HCT116 (cell line): ENCODE results near the gene SH3BP5L. TPM values are rescaled to one million over a fixed set of nuclear protein-coding genes. Genes with fewer than 3 reads are reported as not detected.

ENCODE experiments used
- ATAC-seq: fragments of 200-7000 bp; cut with Tn5 transposase; 2 replicates; pipeline ENCODE4 v1.9.1; 2020; ENCODE audit warnings: mild to moderate bottlenecking, moderate library complexity
- BruUV-seq: library from RNA; stranded (reverse); fragments of 400-500 nt; replicated peaks from 2 replicates; lab custom pipeline; 2021; lab: Mats Ljungman, UMichigan
- CTCF ChIA-PET: fragments of 300-600 bp; sonication (Branson Sonifier 250); formaldehyde crosslinking; loops from one replicate; lab custom pipeline; 2021; ENCODE audit warnings: antibody characterized with exemption; lab: Charles Lee
- POLR2A ChIA-PET: fragments of 300-600, 350-600 bp; sonication (Branson Sonifier 250); formaldehyde crosslinking; loops from one replicate; lab custom pipeline; 2021; ENCODE audit warnings: antibody characterized with exemption; lab: Charles Lee
- RAD21 ChIA-PET, 2 experiments: fragments of 300-600 bp; sonication (Branson Sonifier 250); formaldehyde crosslinking; loops; one replicate each; lab custom pipeline; 2023; ENCODE audit warnings: low total read pairs in 2 of 2; ENCODE audit not compliant: uncharacterized antibody in 2 of 2, unreplicated experiment in 2 of 2, low non-redundant PET in 1 of 2; lab: Charles Lee
- DNase-seq: peaks from one replicate; pipeline ENCODE4 v3.0.0-alpha.2; 2010; ENCODE audit warnings: low read depth, low spot score
- H2AFZ ChIP-seq: fragments of 200-600 bp; shearing (Covaris generic), sonication (generic); 2 replicates; pipeline ENCODE4 v1.6.1; 2017; ENCODE audit warnings: low read depth, mixed run types, mixed read lengths, antibody characterized with exemption, low read length; ENCODE audit not compliant: poor library complexity, severe bottlenecking
- H3K27ac ChIP-seq: 2 replicates; pipeline ENCODE4 v1.5.1; 2012; ENCODE audit warnings: low read depth, low read length
- H3K27me3 ChIP-seq: fragments of 200-600 bp; sonication (generic); 2 replicates; pipeline ENCODE4 v1.6.1; 2016; ENCODE audit warnings: mixed run types, low read length, mixed read lengths; ENCODE audit not compliant: insufficient read depth
- H3K36me3 ChIP-seq, 2 experiments: fragments of 200-500 bp in 1 of 2; fragments of 200-600 bp in 1 of 2; sonication (Bioruptor generic) in 1 of 2; sonication (generic) in 1 of 2; 2 replicates each; pipeline versions ENCODE4 v1.5.1 to v1.6.1; 2014 to 2016; ENCODE audit warnings: low read length in 2 of 2, inconsistent platforms in 1 of 2, mixed read lengths in 1 of 2, mixed run types in 1 of 2; ENCODE audit not compliant: insufficient read depth in 2 of 2, control insufficient read depth in 1 of 2
- H3K4me1 ChIP-seq, 2 experiments: fragments of 200-600 bp in 1 of 2; sonication (generic) in 1 of 2; 2 replicates each; pipeline versions ENCODE4 v1.5.1 to v1.6.1; 2012 to 2017; ENCODE audit warnings: low read length in 2 of 2, inconsistent platforms in 1 of 2, mild to moderate bottlenecking in 1 of 2, mixed read lengths in 1 of 2, mixed run types in 1 of 2, moderate library complexity in 1 of 2; ENCODE audit not compliant: insufficient read depth in 2 of 2, control insufficient read depth in 1 of 2
- H3K4me2 ChIP-seq: fragments of 200-600 bp; sonication (generic); 2 replicates; pipeline ENCODE4 v1.6.1; 2017; ENCODE audit warnings: mixed run types, low read length, mixed read lengths
- H3K4me3 ChIP-seq, 2 experiments: fragments of 200-600 bp in 1 of 2; sonication (generic) in 1 of 2; replicated peaks in 1 of 2; 2 replicates each; pipeline ENCODE4 v1.5.1; 2011 to 2016; ENCODE audit warnings: low read length in 2 of 2, control low read depth in 1 of 2, low read depth in 1 of 2, mild to moderate bottlenecking in 1 of 2, mixed read lengths in 1 of 2, mixed run types in 1 of 2
- H3K79me2 ChIP-seq: fragments of 200-600 bp; sonication (generic); 2 replicates; pipeline ENCODE4 v1.6.1; 2017; ENCODE audit warnings: mild to moderate bottlenecking, mixed run types, low read length, moderate library complexity, mixed read lengths; ENCODE audit not compliant: insufficient read depth
- H3K9ac ChIP-seq: fragments of 200-600 bp; sonication (generic); 2 replicates; pipeline ENCODE4 v1.6.1; 2016; ENCODE audit warnings: low read length, mixed read lengths
- H3K9me2 ChIP-seq: fragments of 200-600 bp; sonication (generic), shearing (Covaris generic); 2 replicates; pipeline ENCODE4 v1.6.1; 2017; ENCODE audit warnings: mixed run types, mild to moderate bottlenecking, moderate library complexity; ENCODE audit not compliant: insufficient read depth
- H3K9me3 ChIP-seq, 2 experiments: fragments of 200-500 bp in 1 of 2; fragments of 200-600 bp in 1 of 2; sonication (Bioruptor generic) in 1 of 2; sonication (generic) in 1 of 2; 2 replicates each; pipeline ENCODE4 v1.6.1; 2014 to 2017; ENCODE audit warnings: low read length in 2 of 2, mixed read lengths in 2 of 2, inconsistent platforms in 1 of 2, low read depth in 1 of 2, mild to moderate bottlenecking in 1 of 2, mixed run types in 1 of 2, moderate library complexity in 1 of 2; ENCODE audit not compliant: control insufficient read depth in 1 of 2, insufficient read depth in 1 of 2
- H4K20me1 ChIP-seq: fragments of 200-600 bp; sonication (generic), shearing (Covaris generic); 2 replicates; pipeline ENCODE4 v1.6.1; 2017; ENCODE audit warnings: mixed run types, mild to moderate bottlenecking, moderate library complexity; ENCODE audit not compliant: insufficient read depth
- ATF3 ChIP-seq: IDR thresholded peaks from 2 replicates; pipeline ENCODE4 v1.6.1; 2012
- EGR1 ChIP-seq: IDR thresholded peaks from 2 replicates; pipeline ENCODE4 v1.6.1; 2012; ENCODE audit warnings: low read depth
- EZH2 ChIP-seq: fragments of 200-600 bp; sonication (generic); IDR thresholded peaks from 2 replicates; pipeline ENCODE4 v1.6.1; 2017; ENCODE audit warnings: antibody characterized with exemption, mixed run types
- POLR2A ChIP-seq: IDR thresholded peaks from 2 replicates; pipeline ENCODE4 v1.7.0; 2011; ENCODE audit warnings: borderline replicate concordance; ENCODE audit not compliant: insufficient read depth, insufficient read length; ENCODE audit errors: extremely low read depth
- POLR2AphosphoS5 ChIP-seq: IDR thresholded peaks from 2 replicates; pipeline ENCODE4 v1.6.1; 2011; ENCODE audit warnings: mild to moderate bottlenecking, low read depth, low read length, moderate library complexity
- REST ChIP-seq: IDR thresholded peaks from 2 replicates; pipeline ENCODE4 v1.6.1; 2012; ENCODE audit warnings: low read depth
- SRF ChIP-seq: IDR thresholded peaks from 2 replicates; pipeline ENCODE4 v1.6.1; 2012; ENCODE audit warnings: low read depth
- TCF7L2 ChIP-seq: IDR thresholded peaks from 2 replicates; pipeline ENCODE4 v1.7.0; 2011; ENCODE audit warnings: borderline replicate concordance, inconsistent platforms; ENCODE audit not compliant: insufficient read depth, insufficient read length; ENCODE audit errors: extremely low read depth
- YY1 ChIP-seq: IDR thresholded peaks from 2 replicates; pipeline ENCODE4 v1.6.1; 2011; ENCODE audit warnings: low read length, low read depth, moderate library complexity, mild to moderate bottlenecking; ENCODE audit not compliant: insufficient replicate concordance; ENCODE audit errors: extremely low read depth
- ZFX ChIP-seq: fragments of 450-650 bp; IDR thresholded peaks from 2 replicates; pipeline ENCODE4 v1.6.1; 2017
- intact Hi-C: fragments of 100-400 bp; cut with micrococcal nuclease; formaldehyde crosslinking; loops from 2 replicates; pipeline ENCODE4 v1.10.0; 2022
- total RNA-seq: library from RNA; stranded (reverse); gene quantifications from one replicate; pipeline ENCODE4 v1.2.1, GENCODE V29; 2021; ENCODE audit not compliant: unreplicated experiment
- TF ChIP-seq, protein P1 (sequence below), 3 experiments: fragments of 200-600 bp in 1 of 3; sonication (generic) in 1 of 3; IDR thresholded peaks in 2 of 3; conservative IDR thresholded peaks in 1 of 3; 2 replicates each; pipeline ENCODE4 v1.5.1; 2012 to 2017; ENCODE audit warnings: low read depth in 2 of 3, low read length in 2 of 3, antibody characterized with exemption in 1 of 3, borderline replicate concordance in 1 of 3, control low read depth in 1 of 3, mild to moderate bottlenecking in 1 of 3, mixed read lengths in 1 of 3, mixed run types in 1 of 3, moderate library complexity in 1 of 3; ENCODE audit not compliant: insufficient read depth in 1 of 3

SH3BP5L gene
- total RNA-seq, 1 experiment from 2014 or later = 22.3 TPM

DNA sequence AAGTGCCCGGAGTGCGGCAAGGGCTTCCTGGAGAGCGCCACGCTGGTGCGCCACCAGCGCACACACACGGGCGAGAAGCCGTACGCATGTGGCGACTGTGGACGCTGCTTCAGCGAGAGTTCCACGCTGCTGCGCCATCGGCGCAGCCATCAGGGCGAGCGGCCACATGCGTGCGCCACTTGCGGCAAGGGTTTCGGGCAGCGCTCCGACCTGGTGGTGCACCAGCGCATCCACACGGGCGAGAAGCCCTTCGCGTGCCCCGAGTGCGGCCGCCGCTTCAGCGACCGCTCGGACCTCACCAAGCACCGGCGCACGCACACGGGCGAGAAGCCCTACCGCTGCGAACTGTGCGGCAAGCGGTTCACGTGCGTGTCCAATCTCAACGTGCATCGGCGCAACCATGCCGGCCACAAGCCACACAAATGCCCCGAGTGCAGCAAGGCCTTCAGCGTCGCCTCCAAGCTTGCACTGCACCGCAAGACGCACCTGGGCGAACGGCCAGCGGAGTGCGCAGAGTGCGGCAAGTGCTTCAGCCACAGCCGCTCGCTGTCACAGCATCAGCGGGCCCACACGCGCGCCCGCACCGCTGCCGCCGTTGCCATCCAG lies 22.3 kb upstream of the SH3BP5L start (continued):
- TF ChIP-seq ATF3 = no peak

DNA sequence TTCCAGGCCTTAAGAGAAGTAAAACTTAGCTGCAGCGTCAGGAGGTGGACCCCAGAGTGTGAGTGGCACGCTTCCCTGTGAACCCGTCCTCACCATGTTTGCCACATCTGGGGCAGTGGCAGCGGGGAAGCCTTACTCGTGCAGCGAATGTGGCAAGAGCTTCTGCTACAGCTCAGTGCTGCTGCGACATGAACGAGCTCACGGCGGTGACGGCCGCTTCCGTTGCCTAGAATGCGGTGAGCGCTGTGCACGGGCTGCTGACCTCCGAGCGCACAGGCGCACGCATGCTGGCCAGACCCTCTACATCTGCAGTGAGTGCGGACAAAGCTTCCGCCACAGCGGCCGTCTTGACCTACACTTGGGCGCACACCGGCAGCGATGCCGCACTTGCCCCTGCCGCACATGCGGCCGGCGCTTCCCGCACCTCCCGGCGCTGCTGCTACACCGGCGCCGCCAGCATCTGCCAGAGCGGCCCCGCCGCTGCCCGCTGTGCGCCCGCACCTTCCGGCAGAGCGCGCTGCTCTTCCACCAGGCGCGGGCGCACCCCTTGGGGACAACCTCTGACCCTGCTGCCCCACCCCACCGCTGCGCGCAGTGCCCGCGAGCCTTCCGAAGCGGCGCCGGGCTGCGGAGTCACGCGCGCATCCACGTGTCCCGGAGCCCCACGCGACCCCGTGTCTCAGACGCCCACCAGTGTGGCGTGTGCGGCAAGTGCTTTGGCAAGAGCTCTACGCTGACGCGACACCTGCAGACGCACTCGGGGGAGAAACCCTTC lies 21.7 kb upstream of the SH3BP5L start:
- intact Hi-C loops = no loop called here
- ChIA-PET POLR2A (interaction anchor here (0.8 to 1.2 kb wide), 2 partner anchors 10 to 11 kb away, joined by 3 read pairs; partner anchors contain the start of genes ZNF672 and ZNF692), CTCF (no interaction called here), RAD21 (no interaction called here)
- no peak for TF ChIP-seq EZH2
- no peak for TF ChIP-seq POLR2AphosphoS5
- no peak for TF ChIP-seq EGR1
- TF ChIP-seq, protein P1, sequence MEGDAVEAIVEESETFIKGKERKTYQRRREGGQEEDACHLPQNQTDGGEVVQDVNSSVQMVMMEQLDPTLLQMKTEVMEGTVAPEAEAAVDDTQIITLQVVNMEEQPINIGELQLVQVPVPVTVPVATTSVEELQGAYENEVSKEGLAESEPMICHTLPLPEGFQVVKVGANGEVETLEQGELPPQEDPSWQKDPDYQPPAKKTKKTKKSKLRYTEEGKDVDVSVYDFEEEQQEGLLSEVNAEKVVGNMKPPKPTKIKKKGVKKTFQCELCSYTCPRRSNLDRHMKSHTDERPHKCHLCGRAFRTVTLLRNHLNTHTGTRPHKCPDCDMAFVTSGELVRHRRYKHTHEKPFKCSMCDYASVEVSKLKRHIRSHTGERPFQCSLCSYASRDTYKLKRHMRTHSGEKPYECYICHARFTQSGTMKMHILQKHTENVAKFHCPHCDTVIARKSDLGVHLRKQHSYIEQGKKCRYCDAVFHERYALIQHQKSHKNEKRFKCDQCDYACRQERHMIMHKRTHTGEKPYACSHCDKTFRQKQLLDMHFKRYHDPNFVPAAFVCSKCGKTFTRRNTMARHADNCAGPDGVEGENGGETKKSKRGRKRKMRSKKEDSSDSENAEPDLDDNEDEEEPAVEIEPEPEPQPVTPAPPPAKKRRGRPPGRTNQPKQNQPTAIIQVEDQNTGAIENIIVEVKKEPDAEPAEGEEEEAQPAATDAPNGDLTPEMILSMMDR (IDR thresholded peaks at IDR 0.05 in 2 of 3, conservative IDR thresholded peaks at IDR 0.05 in 1 of 3; ENCODE audit: borderline replicate concordance in 1 of 3, insufficient read depth in 1 of 3, low read depth in 2 of 3, low read length in 2 of 3) = no peak
- TF ChIP-seq TCF7L2 = no peak
- no peak for TF ChIP-seq POLR2A
- no peak for TF ChIP-seq ZFX
- TF ChIP-seq SRF = no peak
- TF ChIP-seq REST = no peak
- no peak for TF ChIP-seq YY1
- H3K4me3 ChIP-seq = no peak overlapping the region
- ATAC-seq (no peak), DNase-seq (no peak)
- H3K9ac ChIP-seq = no peak overlapping the region
- no TSS peak for BruUV-seq
- H3K9me2 ChIP-seq = no peaks in the 10 kb centered on the region
- H3K27me3 ChIP-seq = no peaks in the 10 kb centered on the region
- no peaks in the 10 kb centered on the region for H4K20me1 ChIP-seq
- peaks cover 8 to 20% of the 10 kb centered on the region in 2 experiments; a peak in 3 of 4 replicates for H3K36me3 ChIP-seq
- no peaks in the 10 kb centered on the region for H3K4me1 ChIP-seq
- H2AFZ ChIP-seq = no peak overlapping the region
- H3K4me2 ChIP-seq = no peak overlapping the region
- peaks cover 10% of the 10 kb centered on the region; the same call in 1 of the 2 replicates for H3K79me2 ChIP-seq
- no peaks in the 10 kb centered on the region for H3K9me3 ChIP-seq
- no peak overlapping the region for H3K27ac ChIP-seq
